GM20000 (cell line): Measurements from ENCODE around the gene PLA2G4B.

Source experiments
- DNase-seq: peaks from one replicate; pipeline ENCODE4 v3.0.0; 2012; ENCODE audit warnings: low spot score
- TF ChIP-seq, protein P1 (sequence below): IDR thresholded peaks from 2 replicates; pipeline ENCODE4 v1.5.1; 2012; ENCODE audit warnings: mild to moderate bottlenecking, control low read depth; ENCODE audit errors: extremely low read depth, missing control alignments

PLA2G4B gene

DNA sequence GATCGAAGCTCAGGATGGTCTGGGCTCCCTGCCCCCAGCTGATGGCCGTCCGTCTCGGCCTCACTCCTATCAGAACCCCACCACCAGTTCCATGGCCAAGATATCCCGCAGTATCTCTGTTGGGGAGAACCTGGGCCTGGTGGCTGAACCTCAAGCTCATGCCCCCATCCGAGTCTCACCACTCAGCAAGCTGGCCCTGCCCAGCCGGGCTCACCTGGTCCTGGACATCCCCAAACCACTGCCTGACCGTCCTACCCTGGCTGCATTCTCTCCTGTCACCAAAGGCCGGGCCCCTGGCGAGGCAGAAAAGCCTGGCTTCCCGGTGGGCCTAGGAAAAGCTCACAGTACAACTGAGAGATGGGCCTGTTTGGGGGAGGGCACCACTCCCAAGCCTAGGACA, 15.1 kb upstream of the PLA2G4B start:
- TF ChIP-seq, protein P1, sequence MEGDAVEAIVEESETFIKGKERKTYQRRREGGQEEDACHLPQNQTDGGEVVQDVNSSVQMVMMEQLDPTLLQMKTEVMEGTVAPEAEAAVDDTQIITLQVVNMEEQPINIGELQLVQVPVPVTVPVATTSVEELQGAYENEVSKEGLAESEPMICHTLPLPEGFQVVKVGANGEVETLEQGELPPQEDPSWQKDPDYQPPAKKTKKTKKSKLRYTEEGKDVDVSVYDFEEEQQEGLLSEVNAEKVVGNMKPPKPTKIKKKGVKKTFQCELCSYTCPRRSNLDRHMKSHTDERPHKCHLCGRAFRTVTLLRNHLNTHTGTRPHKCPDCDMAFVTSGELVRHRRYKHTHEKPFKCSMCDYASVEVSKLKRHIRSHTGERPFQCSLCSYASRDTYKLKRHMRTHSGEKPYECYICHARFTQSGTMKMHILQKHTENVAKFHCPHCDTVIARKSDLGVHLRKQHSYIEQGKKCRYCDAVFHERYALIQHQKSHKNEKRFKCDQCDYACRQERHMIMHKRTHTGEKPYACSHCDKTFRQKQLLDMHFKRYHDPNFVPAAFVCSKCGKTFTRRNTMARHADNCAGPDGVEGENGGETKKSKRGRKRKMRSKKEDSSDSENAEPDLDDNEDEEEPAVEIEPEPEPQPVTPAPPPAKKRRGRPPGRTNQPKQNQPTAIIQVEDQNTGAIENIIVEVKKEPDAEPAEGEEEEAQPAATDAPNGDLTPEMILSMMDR, result no peak
- DNase-seq, result no peak

DNA sequence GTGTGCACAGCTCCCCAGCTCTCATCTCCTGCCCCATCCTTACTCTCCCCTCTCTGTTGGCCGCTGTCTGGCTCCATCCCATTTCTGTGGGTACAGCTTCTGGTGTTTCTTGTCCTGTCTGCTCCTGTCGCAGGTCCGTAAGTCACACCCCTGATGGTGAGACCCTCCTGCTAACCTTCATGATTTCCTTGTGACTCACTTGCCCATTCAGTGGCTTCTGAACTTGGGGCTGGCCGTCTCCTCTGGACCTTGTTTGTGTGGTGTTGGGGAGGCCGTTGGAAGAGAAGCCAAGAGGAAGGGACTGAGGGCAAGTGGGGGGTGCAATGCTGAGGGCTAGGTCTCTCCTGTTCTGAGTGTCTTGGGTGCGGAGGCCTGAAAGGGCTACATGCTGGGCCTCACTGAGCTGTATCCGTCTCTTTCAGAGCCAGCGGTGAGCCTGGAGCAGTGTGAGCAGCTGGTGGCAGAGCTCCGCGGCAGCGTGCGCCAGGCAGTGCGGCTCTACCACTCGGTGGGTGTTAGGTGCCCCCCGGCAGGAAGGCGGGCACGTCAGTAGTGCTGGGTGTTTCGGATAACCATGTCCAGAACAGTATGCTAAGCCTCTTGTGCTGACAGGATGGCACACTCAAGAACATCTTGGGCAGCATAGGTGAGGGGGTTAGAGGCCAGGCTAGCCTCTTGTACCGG, 14.4 kb upstream of the PLA2G4B start:
- TF ChIP-seq, protein P1, result no peak
- no peak for DNase-seq

DNA sequence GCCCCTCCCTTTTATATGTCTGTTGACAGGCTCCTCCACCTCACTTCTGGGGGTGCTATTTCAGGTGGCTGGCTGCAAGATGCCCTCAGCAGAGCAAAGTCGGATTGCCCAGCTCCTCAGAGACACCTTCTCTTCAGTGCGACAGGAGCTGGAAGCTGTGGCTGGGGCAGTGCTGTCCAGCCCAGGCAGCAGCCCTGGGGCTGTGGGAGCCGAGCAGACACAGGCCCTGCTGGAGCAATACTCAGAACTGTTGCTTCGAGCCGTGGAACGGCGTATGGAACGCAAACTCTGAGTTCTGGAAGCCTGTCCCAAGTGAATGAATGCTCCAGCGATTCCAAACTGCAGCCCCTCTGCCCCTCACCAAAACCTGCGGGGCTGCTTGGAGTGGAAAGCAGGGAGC, 13.5 kb upstream of the PLA2G4B start:
- TF ChIP-seq, protein P1, result no peak
- no peak for DNase-seq

DNA sequence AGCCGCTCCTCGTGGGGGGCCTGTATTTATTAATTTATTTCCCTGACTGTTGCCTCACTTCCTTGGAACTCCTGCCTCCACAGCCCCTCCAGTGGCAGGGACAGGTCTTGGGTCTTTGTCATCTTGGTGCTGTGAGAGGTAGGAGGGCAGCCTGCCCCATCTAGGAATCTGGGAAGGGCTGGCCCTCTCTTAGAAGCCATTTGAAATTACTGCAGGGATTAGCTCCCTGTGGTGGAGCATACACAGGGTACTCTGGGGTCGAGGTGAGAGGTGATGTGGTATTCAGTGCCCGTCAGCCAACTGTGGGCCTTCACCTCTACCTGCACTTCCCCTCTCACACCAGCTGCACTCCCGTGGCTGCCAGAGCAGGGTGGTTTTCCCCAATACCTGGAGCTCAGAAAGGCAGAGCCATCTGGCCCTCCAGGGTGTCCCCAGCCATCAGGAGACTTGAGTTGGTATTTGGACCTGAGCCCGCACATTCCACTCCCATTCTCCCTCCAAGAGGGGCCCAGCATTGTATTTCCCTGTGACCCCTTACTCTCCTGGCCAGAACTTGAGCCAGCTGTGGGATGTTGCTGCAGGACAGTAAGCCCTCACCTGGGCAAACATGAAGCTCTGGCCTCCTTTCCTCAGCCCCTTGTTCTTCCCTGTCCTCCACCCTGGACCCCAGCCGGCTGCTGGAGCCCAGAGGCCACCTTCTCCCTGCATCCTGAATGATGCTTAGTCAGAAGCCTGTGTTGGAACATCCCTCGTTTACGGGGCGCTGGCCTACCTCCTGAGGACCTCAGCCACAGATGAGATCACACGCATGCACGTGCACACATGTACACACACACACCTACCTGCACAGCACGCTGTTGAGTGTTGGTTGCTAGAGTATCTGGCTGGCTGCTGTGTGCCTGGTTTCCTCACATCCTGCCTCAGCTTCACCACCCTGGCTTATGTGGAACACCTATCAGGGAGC, 12.8 kb upstream of the PLA2G4B start:
- no peak for DNase-seq
- TF ChIP-seq, protein P1, result no peak

DNA sequence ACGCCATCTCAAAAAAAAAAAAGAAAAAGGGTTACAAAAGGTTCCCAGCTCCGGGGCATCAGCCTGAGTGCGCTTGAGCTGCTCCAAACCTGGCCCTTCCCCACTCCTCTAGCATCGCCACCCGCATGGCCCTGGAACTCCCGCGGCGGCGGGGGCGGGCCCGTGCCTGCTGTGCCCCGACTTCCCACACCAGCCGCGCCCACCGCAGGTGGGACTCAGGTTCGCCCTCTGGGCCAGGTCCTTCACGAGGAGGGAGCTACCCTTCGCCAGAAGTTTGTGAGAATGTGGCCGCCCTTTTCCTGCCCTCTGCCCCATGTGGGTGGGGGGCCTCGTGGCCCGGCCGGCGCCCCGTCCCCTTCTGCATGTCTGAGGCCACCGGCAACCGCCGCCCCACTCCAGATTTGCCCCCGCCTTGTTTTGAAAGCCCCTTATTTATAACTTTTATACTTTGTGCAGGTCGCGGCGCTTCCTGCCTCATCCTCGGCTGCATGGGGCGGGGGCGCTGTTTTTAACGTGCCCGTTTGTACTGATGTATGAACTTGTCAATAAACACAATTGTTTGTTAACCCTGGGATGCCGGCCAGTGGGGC, 11.3 kb upstream of the PLA2G4B start:
- DNase-seq, result no peak
- TF ChIP-seq, protein P1, result no peak

DNA sequence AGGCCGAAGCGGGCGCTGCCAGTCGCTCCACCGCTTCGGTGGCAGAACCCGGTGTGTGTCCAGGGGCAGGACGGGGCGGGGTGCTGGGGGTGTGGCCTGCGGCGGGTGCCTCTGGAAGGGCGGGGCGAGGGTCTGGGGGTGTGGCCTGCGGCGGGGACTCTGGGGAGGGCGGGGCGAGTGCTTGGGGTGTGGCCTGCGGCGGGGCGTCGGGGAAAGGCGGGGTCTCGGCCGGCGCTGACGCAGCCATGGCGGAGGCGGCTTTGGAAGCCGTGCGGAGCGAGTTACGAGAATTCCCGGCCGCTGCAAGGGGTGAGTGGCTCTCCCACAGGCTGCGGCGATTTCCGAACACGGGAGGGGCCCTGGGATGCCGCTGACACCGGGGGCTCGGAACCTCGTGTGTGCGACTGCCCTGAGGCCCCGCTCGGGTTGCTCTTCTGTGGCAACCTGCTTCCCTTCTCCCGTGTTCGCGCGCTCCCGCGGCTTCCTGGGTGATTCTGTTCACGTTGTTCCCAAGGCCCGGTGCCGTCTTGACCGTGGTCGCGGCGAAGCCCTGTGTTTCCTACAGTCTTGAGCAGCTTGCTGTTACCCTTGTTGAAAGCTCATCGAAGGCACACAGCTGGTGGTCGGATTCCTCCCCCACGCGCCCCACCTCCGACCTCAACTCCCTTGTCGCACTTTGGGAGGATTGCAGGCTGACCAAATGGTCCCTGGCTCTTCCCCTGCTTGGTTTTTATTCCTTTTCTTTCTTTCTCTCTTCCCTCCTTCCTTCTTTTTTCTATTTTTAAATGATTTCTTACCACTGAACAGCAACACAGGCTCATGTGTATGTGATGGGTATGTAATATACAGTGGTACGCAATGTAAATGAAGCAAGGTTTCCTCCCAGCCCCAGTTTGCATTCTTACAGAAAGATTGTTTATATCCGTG, 10.5 kb upstream of the PLA2G4B start, which contains the start of gene JMJD7:
Gene JMJD7, plus strand, starts transcription at position 213 of the 927 bp plus-strand sequence. Its CDS starts 33 bp downstream, at position 246.
- TF ChIP-seq, protein P1, result no peak
- peak; percentile 99 for DNase-seq
